Measurements from ENCODE around the gene GNB1. TPM values are rescaled to one million over a fixed set of nuclear protein-coding genes. Genes with fewer than 3 reads are reported as not detected.

GNB1 gene
- total and polyA plus RNA-seq, 12 donors, result 79.6 to 482 (median 163) TPM

- intact Hi-C loops (cut with DNase I), result loop anchor here in 1 of 2 donors (5.0 kb wide), 1 partner anchor 147 kb away; no protein-coding TSS in a partner anchor
- no peaks in the 10 kb centered on the region for H3K9me3 ChIP-seq (replicated peaks in 1 of 3)
- H3K36me3 ChIP-seq (replicated peaks in 1 of 2), result peaks cover 0 to 79% of the 10 kb centered on the region in 2 donors
- H3K27ac ChIP-seq, result no peak overlapping the region
- TF ChIP-seq CTCF (IDR thresholded peaks at IDR 0.05), result no peak
- no peak for TF ChIP-seq POLR2A (IDR thresholded peaks at IDR 0.05)
- H3K4me1 ChIP-seq (replicated peaks in 1 of 2), result peaks cover 29 to 33% of the 10 kb centered on the region in 2 donors
- WGBS, 4 donors, result 86 to 96% (median 92%) methylated on average over 8 to 20 of the region's 20 CpGs
- H3K27me3 ChIP-seq, result no peaks in the 10 kb centered on the region
- no peak overlapping the region for H3K4me3 ChIP-seq
- peak in 2 of 7 donors; percentile 19 to 32 for DNase-seq
Observed at GRCh38 chr1:1760345-1760650, 130.6 kb downstream of the GNB1 start.

- peak in 3 of 7 donors; percentile 28 to 39 (median 28) for DNase-seq
- no peak overlapping the region for H3K4me3 ChIP-seq
- no peaks in the 10 kb centered on the region for H3K27me3 ChIP-seq
- H3K4me1 ChIP-seq (replicated peaks in 1 of 2), result peaks cover 28% of the 10 kb centered on the region in 2 donors
- no peaks in the 10 kb centered on the region for H3K9me3 ChIP-seq (replicated peaks in 1 of 3)
- intact Hi-C loops (cut with DNase I), result loop anchor here in 1 of 2 donors (5.0 kb wide), 1 partner anchor 148 kb away; no protein-coding TSS in a partner anchor
- H3K36me3 ChIP-seq (replicated peaks in 1 of 2), result peaks cover 0 to 81% of the 10 kb centered on the region in 2 donors
- TF ChIP-seq POLR2A (IDR thresholded peaks at IDR 0.05) (no peak), CTCF (IDR thresholded peaks at IDR 0.05) (no peak)
- H3K27ac ChIP-seq, result peak overlapping the region; percentile 71 to 89 (median 78)
- WGBS, 4 donors, result 85 to 91% (median 88%) methylated on average over 23 to 37 of the region's 37 CpGs
Observed at GRCh38 chr1:1759456-1760344, 131.2 kb downstream of the GNB1 start.

- H3K27ac ChIP-seq, result peak overlapping the region; percentile 71 to 89 (median 78)
- intact Hi-C loops (cut with DNase I), result no loop called here
Observed at GRCh38 chr1:1758692-1759455, 132.0 kb downstream of the GNB1 start.

More at GRCh38 chr1:1758692-1759455, 132.0 kb downstream of the GNB1 start:
- Histone ChIP-seq H3K27me3 (no peaks in the 10 kb centered on the region), H3K4me1 (replicated peaks in 1 of 2) (peaks cover 21 to 22% of the 10 kb centered on the region in 2 donors), H3K9me3 (replicated peaks in 1 of 3) (no peaks in the 10 kb centered on the region), H3K4me3 (no peak overlapping the region), H3K36me3 (replicated peaks in 1 of 2) (peaks cover 0 to 81% of the 10 kb centered on the region in 2 donors)
- TF ChIP-seq CTCF (IDR thresholded peaks at IDR 0.05), result no peak
- peak in 1 of 2 donors; percentile 65 for TF ChIP-seq POLR2A (IDR thresholded peaks at IDR 0.05)
- whole genome bisulfite sequencing, 4 donors, result 47 to 68% (median 55%) methylated on average over 8 to 34 of the region's 34 CpGs
- peak; percentile 87 to 95 (median 94) for DNase-seq

Measured in adrenal gland (tissue), 12 donors.